ENCODE data around the gene OR4N5.

Gene OR4N5

DNA sequence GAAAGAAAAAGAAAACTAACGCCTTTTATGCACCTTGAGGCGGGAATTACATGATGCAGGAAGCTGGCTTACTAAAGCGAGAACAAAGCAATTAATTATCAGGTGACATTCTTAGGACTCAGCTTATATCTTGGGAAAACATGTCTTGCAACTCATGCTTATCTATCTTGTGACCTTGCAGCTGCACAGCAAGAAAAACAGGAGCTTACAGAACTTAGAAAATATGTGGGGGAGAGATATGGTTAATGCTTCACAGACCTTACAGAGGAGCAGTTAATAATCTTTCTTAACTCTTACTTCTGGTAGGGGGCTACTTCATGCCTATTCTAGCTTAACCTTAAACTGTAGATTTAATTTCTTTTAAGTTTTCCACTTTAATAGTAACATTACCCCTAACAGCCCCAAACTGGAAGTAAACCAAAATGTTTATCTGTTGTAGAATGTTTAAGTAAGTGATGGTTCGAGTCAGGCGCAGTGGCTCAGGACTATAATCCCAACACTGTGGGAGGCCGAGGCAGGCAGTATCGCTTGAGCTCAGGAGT is 38.9 kb downstream of the OR4N5 start:
- TF ChIP-seq EZH2phosphoT487 (IDR thresholded peaks at IDR 0.05; ENCODE audit: low read length): no peak
- no peak for TF ChIP-seq EZH2 (optimal IDR thresholded peaks at IDR 0.05; ENCODE audit: low read depth, low read length)
- TF ChIP-seq, protein P1, sequence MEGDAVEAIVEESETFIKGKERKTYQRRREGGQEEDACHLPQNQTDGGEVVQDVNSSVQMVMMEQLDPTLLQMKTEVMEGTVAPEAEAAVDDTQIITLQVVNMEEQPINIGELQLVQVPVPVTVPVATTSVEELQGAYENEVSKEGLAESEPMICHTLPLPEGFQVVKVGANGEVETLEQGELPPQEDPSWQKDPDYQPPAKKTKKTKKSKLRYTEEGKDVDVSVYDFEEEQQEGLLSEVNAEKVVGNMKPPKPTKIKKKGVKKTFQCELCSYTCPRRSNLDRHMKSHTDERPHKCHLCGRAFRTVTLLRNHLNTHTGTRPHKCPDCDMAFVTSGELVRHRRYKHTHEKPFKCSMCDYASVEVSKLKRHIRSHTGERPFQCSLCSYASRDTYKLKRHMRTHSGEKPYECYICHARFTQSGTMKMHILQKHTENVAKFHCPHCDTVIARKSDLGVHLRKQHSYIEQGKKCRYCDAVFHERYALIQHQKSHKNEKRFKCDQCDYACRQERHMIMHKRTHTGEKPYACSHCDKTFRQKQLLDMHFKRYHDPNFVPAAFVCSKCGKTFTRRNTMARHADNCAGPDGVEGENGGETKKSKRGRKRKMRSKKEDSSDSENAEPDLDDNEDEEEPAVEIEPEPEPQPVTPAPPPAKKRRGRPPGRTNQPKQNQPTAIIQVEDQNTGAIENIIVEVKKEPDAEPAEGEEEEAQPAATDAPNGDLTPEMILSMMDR (IDR thresholded peaks at IDR 0.05; ENCODE audit: low read length): no peak
- Histone ChIP-seq H3K36me3 (replicated peaks; ENCODE audit: insufficient read depth, low read length) (no peaks in the 10 kb centered on the region), H3K9me3 (replicated peaks; ENCODE audit: insufficient read depth, low read length) (no peaks in the 10 kb centered on the region), H3K4me2 (ENCODE audit: low read depth, low read length) (no peak overlapping the region), H3K9ac (ENCODE audit: low read length) (no peak overlapping the region), H3F3A (ENCODE audit: insufficient read depth, low read length) (no peaks in the 10 kb centered on the region), H2AFZ (ENCODE audit: low read length) (no peak overlapping the region), H4K20me1 (ENCODE audit: insufficient read depth, low read length) (no peaks in the 10 kb centered on the region), H3K27me3 (replicated peaks; ENCODE audit: insufficient read depth, low read length) (no peaks in the 10 kb centered on the region), H3K27ac (ENCODE audit: low read length) (no peak overlapping the region), H3K4me1 (ENCODE audit: low read length) (no peaks in the 10 kb centered on the region), H3K9me2 (replicated peaks; ENCODE audit: insufficient read depth, low read length) (no peaks in the 10 kb centered on the region), H3K79me2 (ENCODE audit: low read length) (no peaks in the 10 kb centered on the region), H3K4me3 (ENCODE audit: low read length) (no peak overlapping the region)
- no peak for DNase-seq

DNA sequence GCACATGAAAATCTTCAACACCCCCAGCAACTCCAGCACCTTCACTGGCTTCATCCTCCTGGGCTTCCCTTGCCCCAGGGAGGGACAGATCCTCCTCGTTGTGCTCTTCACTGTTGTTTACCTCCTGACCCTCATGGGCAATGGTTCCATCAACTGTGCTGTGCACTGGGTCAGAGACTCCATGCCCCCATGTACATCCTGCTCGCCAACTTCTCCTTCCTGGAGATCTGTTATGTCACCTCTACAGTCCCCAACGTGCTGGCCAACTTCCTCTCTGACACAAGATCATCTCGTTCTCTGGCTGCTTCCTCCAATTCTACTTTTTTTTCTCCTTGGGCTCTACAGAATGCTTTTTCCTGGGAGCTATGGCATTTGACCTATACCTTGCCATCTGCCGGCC is 40.6 kb downstream of the OR4N5 start:
- H3K9me3 ChIP-seq (replicated peaks; ENCODE audit: insufficient read depth, low read length): no peaks in the 10 kb centered on the region
- TF ChIP-seq, protein P1 (IDR thresholded peaks at IDR 0.05; ENCODE audit: low read length): no peak
- TF ChIP-seq EZH2 (optimal IDR thresholded peaks at IDR 0.05; ENCODE audit: low read depth, low read length) (no peak), EZH2phosphoT487 (IDR thresholded peaks at IDR 0.05; ENCODE audit: low read length) (no peak)
- no peak overlapping the region for H3K9ac ChIP-seq (ENCODE audit: low read length)
- H2AFZ ChIP-seq (ENCODE audit: low read length): no peak overlapping the region
- no peaks in the 10 kb centered on the region for H3K27me3 ChIP-seq (replicated peaks; ENCODE audit: insufficient read depth, low read length)
- no peak overlapping the region for H3K4me2 ChIP-seq (ENCODE audit: low read depth, low read length)
- H3F3A ChIP-seq (ENCODE audit: insufficient read depth, low read length): no peaks in the 10 kb centered on the region
- DNase-seq: no peak
- H4K20me1 ChIP-seq (ENCODE audit: insufficient read depth, low read length): no peaks in the 10 kb centered on the region
- no peak overlapping the region for H3K4me3 ChIP-seq (ENCODE audit: low read length)
- no peaks in the 10 kb centered on the region for H3K4me1 ChIP-seq (ENCODE audit: low read length)
- H3K79me2 ChIP-seq (ENCODE audit: low read length): no peaks in the 10 kb centered on the region
- H3K9me2 ChIP-seq (replicated peaks; ENCODE audit: insufficient read depth, low read length): no peaks in the 10 kb centered on the region
- no peak overlapping the region for H3K27ac ChIP-seq (ENCODE audit: low read length)
- H3K36me3 ChIP-seq (replicated peaks; ENCODE audit: insufficient read depth, low read length): no peaks in the 10 kb centered on the region

GRCh38 chr14:20179880-20180279 is 41.3 kb downstream of the OR4N5 start:
- no peaks in the 10 kb centered on the region for H3K79me2 ChIP-seq (ENCODE audit: low read length)
- no peaks in the 10 kb centered on the region for H3F3A ChIP-seq (ENCODE audit: insufficient read depth, low read length)
- H3K9me3 ChIP-seq (replicated peaks; ENCODE audit: insufficient read depth, low read length): no peaks in the 10 kb centered on the region
- no peaks in the 10 kb centered on the region for H3K36me3 ChIP-seq (replicated peaks; ENCODE audit: insufficient read depth, low read length)
- H3K4me3 ChIP-seq (ENCODE audit: low read length): no peak overlapping the region
- H3K9me2 ChIP-seq (replicated peaks; ENCODE audit: insufficient read depth, low read length): no peaks in the 10 kb centered on the region
- TF ChIP-seq, protein P1 (IDR thresholded peaks at IDR 0.05; ENCODE audit: low read length): no peak
- TF ChIP-seq EZH2phosphoT487 (IDR thresholded peaks at IDR 0.05; ENCODE audit: low read length) (no peak), EZH2 (optimal IDR thresholded peaks at IDR 0.05; ENCODE audit: low read depth, low read length) (no peak)
- DNase-seq: no peak
- no peaks in the 10 kb centered on the region for H3K4me1 ChIP-seq (ENCODE audit: low read length)
- no peak overlapping the region for H3K4me2 ChIP-seq (ENCODE audit: low read depth, low read length)
- no peak overlapping the region for H3K27ac ChIP-seq (ENCODE audit: low read length)
- H3K27me3 ChIP-seq (replicated peaks; ENCODE audit: insufficient read depth, low read length): no peaks in the 10 kb centered on the region
- H3K9ac ChIP-seq (ENCODE audit: low read length): no peak overlapping the region
- no peak overlapping the region for H2AFZ ChIP-seq (ENCODE audit: low read length)
- no peaks in the 10 kb centered on the region for H4K20me1 ChIP-seq (ENCODE audit: insufficient read depth, low read length)
